Stimulated activated effector memory CD8-positive, alpha-beta T cell treated with anti-CD3 and anti-CD28 coated beads, Interleukin-12 subunit alpha, Interleukin-12 subunit beta, amount 100 ng/mL, for 72 hours (primary cell): ENCODE results near the gene ALOX5.

Source experiments
- ATAC-seq: fragments of 150-1000 bp; cut with Tn5 transposase; 2 replicates; pipeline ENCODE4 v1.10.0; 2021
- DNase-seq, 2 donors: peaks; one replicate each; pipeline ENCODE4 v3.0.0; 2021 to 2022; ENCODE audit warnings: low spot score in 2 of 2
- H3K27ac Mint-ChIP-seq: one replicate; pipeline ENCODE4 v1.8.0; 2022; ENCODE audit warnings: mild to moderate bottlenecking, mixed read lengths
- H3K36me3 Mint-ChIP-seq: one replicate; pipeline ENCODE4 v1.8.0; 2022; ENCODE audit warnings: mild to moderate bottlenecking, mixed read lengths
- H3K4me1 Mint-ChIP-seq: one replicate; pipeline ENCODE4 v1.8.0; 2022; ENCODE audit warnings: mixed read lengths
- H3K4me3 Mint-ChIP-seq: one replicate; pipeline ENCODE4 v1.8.0; 2022; ENCODE audit warnings: mild to moderate bottlenecking, mixed read lengths
- H3K9me3 Mint-ChIP-seq: one replicate; pipeline ENCODE4 v1.8.0; 2022; ENCODE audit warnings: mixed read lengths

The ALOX5 gene

DNA sequence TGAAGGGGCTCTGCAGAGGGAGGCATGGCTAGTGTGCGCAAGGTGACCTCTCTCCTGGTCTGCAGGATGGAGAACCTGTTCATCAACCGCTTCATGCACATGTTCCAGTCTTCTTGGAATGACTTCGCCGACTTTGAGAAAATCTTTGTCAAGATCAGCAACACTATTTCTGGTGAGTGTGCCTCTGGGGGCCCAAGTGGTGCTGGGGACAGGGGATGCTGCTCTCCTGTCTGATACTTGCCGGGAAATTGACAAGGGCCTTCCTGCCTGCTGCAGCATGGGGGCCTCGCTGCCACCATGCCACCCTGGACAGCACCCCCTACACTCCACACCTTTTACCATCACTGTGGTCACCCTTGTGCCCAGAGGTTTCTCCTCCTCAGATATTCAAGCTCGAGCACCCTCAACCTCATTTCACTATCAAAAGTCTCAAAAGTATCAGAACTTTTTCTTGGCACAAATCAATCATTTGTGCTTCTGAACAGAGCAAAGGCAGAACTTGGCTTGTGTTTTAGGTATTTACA, 50.0 kb downstream of the ALOX5 start:
- no peak for DNase-seq
- Mint-ChIP-seq H3K9me3 (no peaks in the 10 kb centered on the region), H3K4me3 (no peak overlapping the region), H3K27ac (peak overlapping the region; percentile 7), H3K4me1 (peaks cover 74% of the 10 kb centered on the region), H3K36me3 (peaks cover under 1% of the 10 kb centered on the region)
- no peak for ATAC-seq

DNA sequence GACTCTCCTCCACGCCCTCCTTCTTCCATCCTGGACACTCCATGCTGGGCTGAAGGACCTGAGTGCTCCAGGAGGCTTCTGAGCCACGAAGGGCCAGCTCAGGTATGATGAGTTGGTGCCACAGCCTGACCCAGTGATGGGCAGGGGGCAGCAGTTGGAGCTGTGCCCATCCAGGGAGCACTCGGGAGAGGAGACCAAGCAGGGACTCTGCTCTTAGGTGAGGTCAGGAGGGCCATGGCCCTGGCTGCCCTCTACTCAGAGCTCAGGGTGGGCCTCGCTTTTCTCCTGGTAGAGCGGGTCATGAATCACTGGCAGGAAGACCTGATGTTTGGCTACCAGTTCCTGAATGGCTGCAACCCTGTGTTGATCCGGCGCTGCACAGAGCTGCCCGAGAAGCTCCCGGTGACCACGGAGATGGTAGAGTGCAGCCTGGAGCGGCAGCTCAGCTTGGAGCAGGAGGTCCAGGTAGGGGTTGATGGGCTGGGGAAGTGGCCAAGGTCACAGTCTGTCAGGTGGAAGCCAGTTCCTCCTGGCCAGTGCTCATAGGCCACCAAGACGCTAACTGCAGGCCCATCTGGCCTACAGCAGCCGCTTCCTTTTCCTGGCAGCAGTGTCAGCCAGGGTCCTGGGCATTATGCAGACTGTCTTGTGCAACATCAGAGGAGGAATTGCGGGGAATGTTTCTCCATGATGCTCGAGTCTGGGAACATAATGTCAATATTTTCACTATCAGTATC, 50.8 kb downstream of the ALOX5 start:
- Mint-ChIP-seq H3K36me3 (no peaks in the 10 kb centered on the region), H3K4me1 (peaks cover 66% of the 10 kb centered on the region), H3K4me3 (no peak overlapping the region), H3K9me3 (no peaks in the 10 kb centered on the region), H3K27ac (no peak overlapping the region)
- ATAC-seq (no peak), DNase-seq (no peak)

DNA sequence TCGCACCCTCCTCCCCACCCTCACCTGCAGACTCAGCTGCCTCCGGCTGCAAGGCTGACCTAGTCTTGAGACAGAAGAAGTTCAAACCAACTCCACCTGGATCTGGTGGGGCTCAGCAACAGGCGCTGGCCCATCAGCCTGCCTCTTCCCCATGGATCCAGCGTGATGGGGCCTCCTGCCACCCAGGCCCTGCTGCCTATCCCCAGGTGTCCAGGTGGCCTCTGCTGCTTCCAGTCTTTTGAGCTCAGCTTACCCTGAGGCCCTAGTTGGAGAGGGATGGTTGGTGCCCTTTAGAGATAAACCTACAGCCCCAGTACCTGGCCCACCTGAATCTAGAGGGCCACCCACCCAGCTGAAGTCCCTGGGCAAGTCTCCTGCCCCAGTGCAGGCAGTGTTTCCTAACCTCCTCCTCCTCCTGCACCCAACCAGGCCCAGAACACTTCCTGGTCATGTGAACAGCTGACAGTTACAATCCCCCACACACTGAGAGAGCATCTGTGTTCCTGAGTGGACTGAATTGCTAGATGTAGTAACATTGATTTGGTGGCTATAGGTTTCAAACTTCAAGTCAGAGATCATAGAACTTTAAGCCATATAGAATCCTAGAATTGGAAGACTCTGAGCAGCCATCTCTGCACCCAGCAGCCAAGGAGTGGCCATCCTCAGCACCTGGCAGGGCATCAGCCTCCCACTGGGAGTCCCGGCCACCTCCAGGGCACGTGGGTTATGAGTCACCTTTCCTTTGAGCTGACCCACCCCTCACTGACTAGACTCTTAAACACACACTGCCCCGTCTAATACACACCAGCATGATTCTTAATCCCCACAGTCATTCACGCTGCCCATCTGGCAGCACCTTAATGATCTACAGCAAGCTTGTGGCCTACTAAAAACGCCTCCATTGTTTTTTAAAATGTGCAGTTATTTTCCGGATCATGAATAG, 51.9 kb downstream of the ALOX5 start:
- Mint-ChIP-seq H3K27ac (peak overlapping the region; percentile 71), H3K36me3 (no peaks in the 10 kb centered on the region), H3K4me1 (peaks cover 55% of the 10 kb centered on the region), H3K4me3 (no peak overlapping the region), H3K9me3 (no peaks in the 10 kb centered on the region)
- DNase-seq = no peak
- no peak for ATAC-seq

DNA sequence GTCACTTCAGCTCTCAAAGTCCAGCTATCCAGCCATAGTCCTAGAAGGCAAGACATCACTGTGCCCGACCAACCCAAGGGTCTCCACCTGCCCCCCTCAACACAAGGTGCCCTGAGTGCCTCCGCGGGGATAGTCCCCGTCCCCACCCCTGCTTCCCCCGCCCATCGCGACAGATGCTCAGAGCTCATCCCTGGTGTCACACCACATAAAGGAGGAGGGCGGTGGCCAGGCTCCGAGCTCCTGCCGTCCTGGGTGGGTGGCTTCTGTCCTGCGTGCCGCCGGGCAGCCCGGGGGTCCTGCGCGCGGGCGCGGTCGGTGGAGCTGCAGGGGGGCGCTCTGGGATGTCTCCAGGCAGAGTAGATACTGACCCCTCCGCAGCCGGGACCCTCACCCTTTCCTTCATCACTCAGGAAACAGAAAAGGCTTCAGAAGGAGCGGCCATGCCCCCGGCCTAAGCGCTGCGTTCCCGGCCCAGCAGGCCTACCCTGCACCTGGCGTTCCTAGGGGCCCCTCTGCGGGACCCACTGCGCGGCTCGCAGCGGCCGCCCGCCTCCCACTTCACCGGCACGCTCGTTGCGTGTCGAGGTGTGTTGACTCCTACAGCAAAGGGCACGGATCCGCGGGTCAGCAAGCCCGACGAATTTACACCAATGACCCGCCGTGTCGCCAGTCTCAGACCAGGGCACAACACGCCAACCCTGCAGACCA, 53.4 kb downstream of the ALOX5 start:
- Mint-ChIP-seq H3K9me3 (no peaks in the 10 kb centered on the region), H3K36me3 (no peaks in the 10 kb centered on the region), H3K4me1 (peaks cover 40% of the 10 kb centered on the region), H3K4me3 (no peak overlapping the region), H3K27ac (no peak overlapping the region)
- no peak for ATAC-seq
- DNase-seq = no peak

DNA sequence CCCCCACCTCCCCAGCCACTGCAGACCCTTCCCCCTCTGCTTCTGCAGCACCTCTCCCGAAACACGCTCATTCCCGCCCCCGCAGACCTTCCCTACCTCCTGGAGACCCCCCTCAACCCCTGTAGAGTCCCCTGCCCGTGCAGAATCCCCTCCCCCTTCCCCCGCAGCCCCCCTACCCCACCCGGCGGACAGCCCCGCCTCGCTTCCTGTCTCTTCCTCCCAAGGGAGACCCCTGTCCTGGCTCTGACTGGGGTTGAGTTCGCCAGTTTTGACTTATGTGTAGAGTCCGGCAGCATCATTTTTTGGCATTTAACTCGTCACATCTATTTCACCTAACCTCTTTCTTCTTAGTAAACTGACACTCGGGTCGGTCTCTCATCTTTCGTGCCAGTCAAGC, 54.0 kb downstream of the ALOX5 start:
- H3K36me3 Mint-ChIP-seq = no peaks in the 10 kb centered on the region
- H3K4me3 Mint-ChIP-seq = no peak overlapping the region
- no peaks in the 10 kb centered on the region for H3K9me3 Mint-ChIP-seq
- H3K27ac Mint-ChIP-seq = no peak overlapping the region
- ATAC-seq (no peak), DNase-seq (no peak)
- H3K4me1 Mint-ChIP-seq = peaks cover 40% of the 10 kb centered on the region

DNA sequence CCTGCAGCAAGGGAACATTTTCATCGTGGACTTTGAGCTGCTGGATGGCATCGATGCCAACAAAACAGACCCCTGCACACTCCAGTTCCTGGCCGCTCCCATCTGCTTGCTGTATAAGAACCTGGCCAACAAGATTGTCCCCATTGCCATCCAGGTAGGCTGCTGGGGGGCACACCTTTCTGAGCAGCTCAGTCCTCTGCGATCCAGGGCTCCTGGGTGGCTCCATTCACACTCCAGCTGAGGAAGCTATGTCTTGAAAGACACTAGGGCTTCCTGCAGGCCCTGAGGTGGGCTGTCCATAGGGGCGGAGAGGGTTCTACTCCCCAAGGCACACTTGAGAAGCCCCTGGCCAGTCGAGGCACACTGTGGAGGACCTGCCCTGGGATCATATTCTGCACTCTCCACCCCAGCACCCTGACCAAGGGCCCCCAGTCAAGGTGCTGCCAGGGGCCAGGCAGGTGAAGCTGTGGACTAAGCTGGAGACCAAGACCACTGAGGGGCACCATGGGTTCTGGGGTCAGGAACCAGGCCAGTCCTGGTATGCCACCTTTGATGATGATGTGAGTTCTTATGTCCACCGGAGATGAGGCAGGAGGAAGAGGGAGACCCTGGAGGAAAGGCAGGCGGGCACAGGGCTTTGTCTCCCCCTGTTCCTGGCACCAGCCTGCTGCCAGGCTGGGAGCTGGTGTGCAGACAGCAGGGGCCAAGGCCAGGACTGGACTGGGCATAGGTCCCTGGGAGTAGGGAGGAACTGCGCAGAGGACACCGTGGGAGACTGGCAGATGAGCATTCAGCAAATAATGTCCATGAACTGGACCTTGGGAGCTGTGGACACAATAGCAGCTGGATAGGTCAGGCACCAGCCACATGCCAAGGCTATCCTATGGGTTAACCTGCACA, 54.8 kb downstream of the ALOX5 start:
- ATAC-seq (no peak), DNase-seq (no peak)
- Mint-ChIP-seq H3K4me3 (no peak overlapping the region), H3K4me1 (peaks cover 44% of the 10 kb centered on the region), H3K36me3 (no peaks in the 10 kb centered on the region), H3K27ac (no peak overlapping the region), H3K9me3 (no peaks in the 10 kb centered on the region)

DNA sequence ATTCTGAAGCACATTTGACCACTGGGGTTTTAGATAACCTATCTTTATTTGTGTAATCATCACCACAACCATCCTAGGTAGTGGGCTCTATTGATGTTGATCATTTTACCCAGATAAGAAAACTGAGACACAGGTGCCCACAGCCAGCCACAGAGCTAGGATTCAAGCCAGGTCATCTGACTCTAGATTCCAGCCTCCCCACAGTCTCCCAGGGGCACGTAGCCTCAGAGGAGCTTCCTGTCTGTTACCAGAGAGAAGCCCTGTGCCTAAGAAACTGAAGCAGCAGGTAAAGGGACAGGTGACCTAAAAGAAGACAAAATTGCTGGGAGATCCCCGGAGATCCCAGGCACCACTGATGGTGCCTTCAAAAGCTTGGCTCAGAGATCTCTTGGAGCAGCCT, 55.8 kb downstream of the ALOX5 start:
- H3K4me3 Mint-ChIP-seq = no peak overlapping the region
- H3K9me3 Mint-ChIP-seq = no peaks in the 10 kb centered on the region
- ATAC-seq = no peak
- no peak overlapping the region for H3K27ac Mint-ChIP-seq
- no peaks in the 10 kb centered on the region for H3K36me3 Mint-ChIP-seq
- H3K4me1 Mint-ChIP-seq = peaks cover 41% of the 10 kb centered on the region
- no peak for DNase-seq

DNA sequence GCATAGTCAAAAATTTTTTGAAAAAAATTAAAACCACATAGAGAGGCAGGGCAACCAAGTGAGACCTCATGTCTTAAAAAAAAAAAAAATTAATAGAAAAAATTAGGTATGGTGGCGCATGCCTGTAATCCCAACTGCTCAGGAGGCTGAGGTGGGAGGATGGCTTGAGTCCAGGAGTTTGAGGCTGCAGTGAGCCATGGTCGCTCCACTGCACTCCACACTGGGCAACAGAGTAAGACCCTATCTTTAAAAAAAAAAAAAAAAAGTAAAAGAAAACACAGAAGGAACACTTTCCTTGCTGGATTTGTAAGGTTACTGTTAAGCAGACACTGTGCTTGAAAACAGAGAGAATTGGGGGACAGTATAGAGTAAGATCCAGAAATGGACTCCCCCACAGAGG, 58.1 kb downstream of the ALOX5 start:
- Mint-ChIP-seq H3K4me1 (peaks cover 24% of the 10 kb centered on the region), H3K36me3 (no peaks in the 10 kb centered on the region), H3K9me3 (no peaks in the 10 kb centered on the region), H3K4me3 (no peak overlapping the region), H3K27ac (no peak overlapping the region)
- no peak for ATAC-seq
- no peak for DNase-seq

DNA sequence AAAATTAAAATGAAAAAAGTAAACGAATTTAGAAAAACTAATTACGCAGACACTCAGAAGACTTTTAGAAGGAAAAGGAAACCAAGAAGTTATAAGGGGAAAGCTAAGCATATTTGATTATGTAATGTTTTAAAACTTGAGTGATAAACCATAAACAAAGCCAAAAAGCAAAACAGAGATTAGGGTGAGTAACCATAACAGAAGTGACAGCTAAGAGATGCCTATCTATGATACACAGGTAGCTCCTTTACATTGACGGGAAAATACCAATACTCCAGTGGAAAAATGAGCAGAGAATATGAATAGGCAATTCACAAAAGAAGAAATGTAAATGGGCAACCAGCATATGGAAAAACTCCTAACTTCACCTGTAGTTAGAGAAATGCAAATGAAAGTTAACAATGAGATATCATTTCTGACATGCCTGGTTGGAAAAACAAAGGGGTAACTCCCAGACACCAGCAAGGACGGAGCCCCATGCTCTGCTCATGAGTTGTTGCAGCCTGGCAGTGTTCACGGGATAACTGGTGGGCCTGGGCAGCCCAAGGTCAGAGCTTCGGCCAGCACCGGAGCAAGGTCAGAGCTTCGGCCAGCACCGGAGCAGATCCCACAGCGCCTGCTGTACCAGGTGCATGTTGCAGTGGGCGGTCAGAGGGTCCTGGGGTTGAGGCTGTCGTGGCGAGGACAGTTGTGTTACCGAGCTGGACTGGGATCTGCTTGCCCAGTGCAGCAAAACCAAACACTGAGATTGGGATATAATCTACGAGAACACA, 58.9 kb downstream of the ALOX5 start:
- Mint-ChIP-seq H3K27ac (peak overlapping the region; percentile 8), H3K4me1 (peaks cover 24% of the 10 kb centered on the region)
- no peak for ATAC-seq

DNA sequence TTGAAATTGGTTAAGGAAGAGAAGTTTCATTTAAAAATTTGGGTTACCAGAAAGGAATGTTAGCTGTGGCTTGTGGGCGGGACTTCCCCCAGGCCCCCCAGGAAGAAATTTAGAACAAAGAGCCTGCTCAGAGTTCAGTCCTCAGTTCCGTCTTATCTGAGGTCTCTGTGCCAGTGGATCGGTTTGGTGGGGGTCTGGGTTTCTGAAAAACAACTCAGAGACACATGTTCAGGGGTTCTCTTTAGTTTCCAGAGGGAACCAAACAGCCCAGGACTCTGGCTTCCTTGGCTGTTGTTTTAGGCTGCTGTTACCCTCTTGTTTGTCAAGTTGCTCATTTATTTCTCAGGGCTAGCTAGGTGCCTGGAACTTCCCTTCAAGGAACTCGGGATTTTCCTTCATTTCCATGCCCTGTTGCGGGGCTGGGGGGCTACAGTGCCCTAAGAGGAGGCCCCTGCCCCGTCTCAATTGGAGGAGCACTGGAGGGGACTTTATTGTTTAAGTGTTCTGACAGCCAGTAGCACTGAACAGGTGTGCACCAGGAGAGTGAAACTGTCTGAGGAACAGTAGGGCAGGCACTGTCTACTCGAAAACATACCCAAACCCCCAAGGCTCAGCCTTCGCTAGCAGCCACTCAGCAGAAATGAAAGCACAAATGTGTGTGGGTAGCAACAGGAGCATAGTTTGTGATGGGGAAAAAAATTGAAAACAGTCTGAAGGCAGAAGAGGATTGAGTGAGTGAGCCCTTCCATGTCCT, 59.9 kb downstream of the ALOX5 start:
- Mint-ChIP-seq H3K9me3 (no peaks in the 10 kb centered on the region), H3K27ac (peak overlapping the region; percentile 8), H3K4me1 (peaks cover 19% of the 10 kb centered on the region), H3K4me3 (no peak overlapping the region), H3K36me3 (no peaks in the 10 kb centered on the region)
- DNase-seq = no peak
- ATAC-seq = no peak

More for the DNA sequence above, 58.9 kb downstream of the ALOX5 start:
- no peaks in the 10 kb centered on the region for H3K9me3 Mint-ChIP-seq
- H3K36me3 Mint-ChIP-seq = no peaks in the 10 kb centered on the region
- no peak for DNase-seq
- no peak overlapping the region for H3K4me3 Mint-ChIP-seq

DNA sequence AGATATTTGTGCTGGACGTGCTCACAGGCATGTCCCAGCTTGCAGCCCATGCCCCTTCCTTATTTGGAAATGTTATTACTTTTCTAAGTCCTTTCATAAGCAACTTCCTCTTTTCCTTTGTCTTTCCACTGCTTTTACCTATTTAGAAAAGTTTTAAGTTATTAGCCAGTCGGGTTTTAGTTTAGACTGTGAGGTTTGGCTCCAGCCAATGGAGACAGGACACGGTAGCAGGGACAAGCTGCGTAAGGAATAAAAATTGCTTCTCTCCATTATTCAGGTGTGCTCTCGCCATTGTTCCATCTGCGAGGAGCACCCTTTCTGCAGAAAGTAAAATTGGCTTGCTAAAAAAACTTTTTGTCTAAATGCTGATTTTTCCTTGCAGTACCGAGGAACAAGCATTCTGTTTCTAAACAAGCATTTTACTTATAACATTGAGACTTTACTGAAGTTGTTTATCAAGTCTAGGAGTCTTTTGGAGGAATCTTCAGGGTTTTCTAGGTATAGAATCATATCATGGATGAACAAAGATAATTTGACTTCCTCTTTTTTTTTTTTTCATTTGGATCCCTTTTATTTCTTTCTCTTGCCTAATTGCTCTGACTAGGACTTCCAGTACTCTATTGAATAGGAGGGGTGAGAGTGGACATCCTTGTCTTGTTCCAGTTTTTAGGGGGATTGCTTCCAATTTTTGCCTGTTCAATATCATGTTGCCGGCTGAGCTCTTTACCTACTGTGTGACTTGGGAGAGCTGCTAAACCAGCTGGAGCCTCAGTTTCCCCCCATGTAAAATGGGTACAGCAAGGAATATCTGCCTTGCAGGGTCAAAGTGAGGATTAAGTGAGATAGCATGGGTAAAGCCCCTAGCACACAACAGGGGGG, 63.8 kb downstream of the ALOX5 start:
- peak overlapping the region; percentile 34 for H3K27ac Mint-ChIP-seq
- no peaks in the 10 kb centered on the region for H3K36me3 Mint-ChIP-seq
- ATAC-seq = no peak
- peaks cover 19% of the 10 kb centered on the region for H3K4me1 Mint-ChIP-seq
- no peaks in the 10 kb centered on the region for H3K9me3 Mint-ChIP-seq
- H3K4me3 Mint-ChIP-seq = no peak overlapping the region
- DNase-seq = no peak

DNA sequence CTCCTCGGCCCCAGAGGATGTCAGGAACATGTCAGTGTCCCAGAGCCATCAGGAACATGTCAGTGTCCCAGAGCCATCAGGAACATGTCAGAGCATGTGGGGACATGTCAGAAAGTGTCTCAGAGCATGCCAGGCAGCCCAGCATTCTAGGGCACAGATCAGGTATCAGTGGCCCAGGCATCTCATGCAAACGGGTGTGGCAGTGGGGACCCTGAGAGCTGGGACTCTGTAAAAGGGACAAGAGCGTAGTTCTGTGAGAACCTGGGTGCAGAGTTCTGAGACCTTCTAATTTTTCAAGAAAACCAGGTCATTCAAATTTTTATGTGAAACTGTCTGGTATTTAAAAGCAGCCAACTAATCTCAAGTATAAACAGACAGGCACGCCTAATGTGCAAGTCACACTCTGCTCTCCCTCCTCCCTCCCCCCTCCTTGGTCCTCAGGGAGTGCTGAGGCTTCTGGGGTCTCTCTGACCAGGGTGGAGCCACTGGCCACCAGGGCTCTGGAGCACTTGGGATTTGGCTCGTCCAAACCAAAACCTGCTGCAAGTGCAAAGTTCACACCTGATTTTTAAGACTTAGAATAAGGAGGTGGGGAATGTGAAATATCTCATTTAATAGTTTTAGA, 64.6 kb downstream of the ALOX5 start:
- Mint-ChIP-seq H3K9me3 (no peaks in the 10 kb centered on the region), H3K27ac (peak overlapping the region; percentile 34), H3K4me3 (no peak overlapping the region), H3K4me1 (peaks cover 12% of the 10 kb centered on the region), H3K36me3 (no peaks in the 10 kb centered on the region)
- ATAC-seq = no peak
- no peak for DNase-seq
